NT2/D1 (cell line): Measurements from ENCODE around the gene KPNA6.
"Not testable (repeated sequence)": the region's sequence is repeated elsewhere in the genome, so short reads cannot be mapped to it uniquely, and the experiment has no call there.

Source experiments
- DNase-seq: peaks from one replicate; pipeline ENCODE4 v3.0.0-alpha.2; 2011; ENCODE audit warnings: low read depth, low spot score
- H3K27me3 ChIP-seq: 2 replicates; pipeline ENCODE4 v1.6.0; 2011; ENCODE audit warnings: mild to moderate bottlenecking; ENCODE audit not compliant: insufficient read length, insufficient read depth
- H3K36me3 ChIP-seq: 2 replicates; pipeline ENCODE4 v1.6.1; 2011; ENCODE audit warnings: mild to moderate bottlenecking, low read length, mixed read lengths; ENCODE audit not compliant: insufficient read depth, insufficient read length
- H3K4me1 ChIP-seq: 2 replicates; pipeline ENCODE4 v1.5.1; 2011; ENCODE audit not compliant: insufficient read depth, insufficient read length
- H3K4me3 ChIP-seq: 2 replicates; pipeline ENCODE4 v1.5.1; 2011; ENCODE audit warnings: low read depth; ENCODE audit not compliant: insufficient read length
- H3K9ac ChIP-seq: 2 replicates; pipeline ENCODE4 v1.6.0; 2011; ENCODE audit warnings: low read depth; ENCODE audit not compliant: insufficient read length
- H3K9me3 ChIP-seq: 2 replicates; pipeline ENCODE4 v1.5.1; 2011; ENCODE audit warnings: mild to moderate bottlenecking, low read length; ENCODE audit not compliant: insufficient read depth
- SUZ12 ChIP-seq: IDR thresholded peaks from 2 replicates; pipeline ENCODE4 v1.6.1; 2011; ENCODE audit not compliant: insufficient read length, insufficient read depth; ENCODE audit errors: extremely low read depth
- YY1 ChIP-seq: IDR thresholded peaks from 2 replicates; pipeline ENCODE4 v1.6.1; 2011; ENCODE audit not compliant: insufficient read length, insufficient read depth
- ZNF274 ChIP-seq: IDR thresholded peaks from 2 replicates; pipeline ENCODE4 v1.6.1; 2011; ENCODE audit warnings: mild to moderate bottlenecking, low read depth, low read length

KPNA6 gene

DNA sequence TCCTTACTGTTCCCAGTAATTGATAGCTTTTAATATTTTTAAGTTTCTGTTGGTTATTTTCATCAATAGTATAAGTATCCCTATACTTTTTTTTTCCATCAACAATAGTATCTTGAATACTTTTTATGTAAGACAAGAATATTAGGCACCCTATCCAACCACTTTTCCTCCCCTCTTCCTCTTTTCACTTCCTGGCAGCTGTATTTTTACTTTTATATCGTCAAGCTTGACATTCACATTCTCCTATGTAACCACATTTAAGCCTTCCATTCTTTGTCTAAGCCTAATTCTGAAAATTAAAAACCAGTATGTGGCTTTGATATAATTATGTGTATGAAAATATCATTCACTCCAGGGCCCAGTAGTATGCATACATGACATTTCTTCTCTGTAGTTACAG lies 25.8 kb upstream of the KPNA6 start:
- H3K9ac ChIP-seq = no peak overlapping the region
- no peaks in the 10 kb centered on the region for H3K27me3 ChIP-seq
- DNase-seq = no peak
- peaks cover 84% of the 10 kb centered on the region for H3K36me3 ChIP-seq
- no peak for TF ChIP-seq SUZ12
- TF ChIP-seq YY1 = no peak
- TF ChIP-seq ZNF274 = no peak
- H3K4me1 ChIP-seq = peaks cover 6% of the 10 kb centered on the region
- H3K9me3 ChIP-seq = no peaks in the 10 kb centered on the region
- no peak overlapping the region for H3K4me3 ChIP-seq

- not testable (repeated sequence) for H3K9me3 ChIP-seq
- peaks cover 68% of the 10 kb centered on the region for H3K36me3 ChIP-seq
Measured at GRCh38 chr1:32086381-32086780, 21.5 kb upstream of the KPNA6 start.

GRCh38 chr1:32091176-32091575 lies 16.7 kb upstream of the KPNA6 start:
- Histone ChIP-seq H3K9me3 (no peaks in the 10 kb centered on the region), H3K9ac (no peak overlapping the region), H3K27me3 (no peaks in the 10 kb centered on the region), H3K4me3 (no peak overlapping the region), H3K4me1 (no peaks in the 10 kb centered on the region), H3K36me3 (peaks cover 72% of the 10 kb centered on the region)
- DNase-seq = no peak
- no peak for TF ChIP-seq YY1
- no peak for TF ChIP-seq SUZ12
- no peak for TF ChIP-seq ZNF274

More at GRCh38 chr1:32086381-32086780, 21.5 kb upstream of the KPNA6 start:
- H3K9ac ChIP-seq, H3K4me1 ChIP-seq, H3K4me3 ChIP-seq, DNase-seq, H3K27me3 ChIP-seq: not testable (repeated sequence)

DNA sequence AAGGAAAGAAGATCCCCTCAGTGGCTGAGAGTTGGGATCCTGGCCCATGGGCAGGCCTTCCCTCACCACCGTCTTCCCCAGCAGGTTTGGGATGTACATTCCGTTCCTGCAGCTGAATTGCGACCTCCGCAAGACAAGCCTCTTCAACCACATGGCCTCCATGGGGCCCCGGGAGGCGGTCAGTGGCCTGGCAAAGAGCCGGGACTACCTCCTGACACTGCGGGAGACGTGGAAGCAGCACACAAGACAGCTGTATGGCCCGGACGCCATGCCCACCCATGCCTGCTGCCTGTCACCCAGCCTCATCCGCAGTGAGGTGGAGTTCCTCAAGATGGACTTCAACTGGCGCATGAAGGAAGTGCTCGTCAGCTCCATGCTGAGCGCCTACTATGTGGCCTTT lies 16.3 kb upstream of the KPNA6 start:
- Histone ChIP-seq H3K9me3 (no peaks in the 10 kb centered on the region), H3K4me1 (no peaks in the 10 kb centered on the region), H3K9ac (no peak overlapping the region), H3K27me3 (no peaks in the 10 kb centered on the region), H3K36me3 (peaks cover 73% of the 10 kb centered on the region), H3K4me3 (no peak overlapping the region)
- TF ChIP-seq SUZ12 (no peak), YY1 (no peak), ZNF274 (no peak)
- no peak for DNase-seq

- TF ChIP-seq SUZ12 = no peak
- no peak for TF ChIP-seq ZNF274
- TF ChIP-seq YY1 = no peak
- Histone ChIP-seq H3K36me3 (peaks cover 83% of the 10 kb centered on the region), H3K27me3 (no peaks in the 10 kb centered on the region), H3K9me3 (no peaks in the 10 kb centered on the region), H3K4me3 (no peak overlapping the region), H3K4me1 (no peaks in the 10 kb centered on the region), H3K9ac (no peak overlapping the region)
- no peak for DNase-seq
Measured at GRCh38 chr1:32094746-32095521, 12.9 kb upstream of the KPNA6 start.

GRCh38 chr1:32099426-32099825 lies 8.4 kb upstream of the KPNA6 start:
- Histone ChIP-seq H3K4me1 (peaks cover 4% of the 10 kb centered on the region), H3K4me3 (no peak overlapping the region), H3K27me3 (no peaks in the 10 kb centered on the region), H3K9me3 (no peaks in the 10 kb centered on the region), H3K36me3 (peaks cover 72% of the 10 kb centered on the region), H3K9ac (no peak overlapping the region)
- DNase-seq = no peak
- TF ChIP-seq ZNF274 (no peak), SUZ12 (no peak), YY1 (no peak)

DNA sequence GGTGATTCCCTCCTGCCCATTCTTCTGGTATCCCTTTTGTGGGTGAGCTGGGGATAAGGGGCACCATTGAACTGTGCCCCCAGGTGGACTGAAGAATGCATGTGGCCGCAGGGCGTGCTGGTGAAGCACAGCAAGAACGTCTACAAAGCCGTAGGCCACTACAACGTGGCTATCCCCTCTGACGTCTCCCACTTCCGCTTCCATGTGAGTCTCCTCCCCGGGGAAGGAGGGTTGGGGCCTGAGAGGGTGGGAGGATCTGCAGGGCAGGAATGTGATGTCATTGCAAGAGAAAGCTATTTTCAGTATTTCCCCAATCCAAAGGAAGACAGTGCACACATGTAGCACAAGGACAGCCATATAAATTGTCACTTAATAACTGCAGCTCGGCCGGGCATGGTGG lies 7.5 kb upstream of the KPNA6 start:
- no peak for DNase-seq
- H3K36me3 ChIP-seq = peaks cover 63% of the 10 kb centered on the region
- H3K9me3 ChIP-seq = no peaks in the 10 kb centered on the region
- H3K4me1 ChIP-seq = peaks cover 4% of the 10 kb centered on the region
- no peak for TF ChIP-seq ZNF274
- no peak for TF ChIP-seq YY1
- TF ChIP-seq SUZ12 = no peak
- H3K27me3 ChIP-seq = no peaks in the 10 kb centered on the region
- H3K9ac ChIP-seq = no peak overlapping the region
- no peak overlapping the region for H3K4me3 ChIP-seq
